ENCODE data around the gene ZNF488.

Gene ZNF488

DNA sequence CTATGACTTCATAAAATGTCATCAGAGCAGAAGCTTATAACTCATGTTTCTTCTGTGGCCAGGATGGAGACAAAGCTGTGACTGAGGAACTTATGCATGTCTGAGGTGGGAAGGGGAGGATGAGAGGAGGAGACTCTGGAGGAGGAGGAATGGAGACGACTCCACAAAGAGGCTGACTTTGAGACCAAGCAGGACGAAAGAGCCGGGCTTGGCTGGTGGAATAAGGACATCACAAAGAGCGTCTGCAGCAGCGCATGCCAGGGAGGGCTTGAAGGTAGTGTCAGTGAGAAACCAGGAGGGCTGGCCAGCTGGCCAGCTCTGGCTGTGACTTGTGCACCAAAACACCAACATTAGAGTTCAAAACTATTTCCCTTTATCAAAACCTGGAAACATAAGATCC lies 68.0 kb downstream of the ZNF488 start:
- Histone ChIP-seq H3K36me3 (ENCODE audit: insufficient read depth, low read length) (no peaks in the 10 kb centered on the region), H3K4me3 (no peak overlapping the region), H3K9me3 (ENCODE audit: low read depth, low read length) (no peaks in the 10 kb centered on the region), H3K27ac (no peak overlapping the region), H3K9ac (ENCODE audit: insufficient read length) (no peak overlapping the region)
- TF ChIP-seq EZH2 (IDR thresholded peaks at IDR 0.05) (no peak), POLR2AphosphoS5 (IDR thresholded peaks at IDR 0.05; ENCODE audit: borderline replicate concordance, low read depth, low read length) (no peak), FOXP2 (optimal IDR thresholded peaks at IDR 0.05; ENCODE audit: control extremely low read depth, extremely low read length, insufficient read depth) (no peak)
- no peak for DNase-seq (ENCODE audit: low read depth, low spot score)

Data from SK-N-MC (cell line).